GM19238 (cell line): ENCODE measurements around the gene ABLIM2.
A peak's percentile ranks its signal among the peaks of the same experiment; 100 is the strongest.

Experiments
- DNase-seq: peaks from one replicate; pipeline ENCODE4 v3.0.0; 2011; ENCODE audit warnings: low spot score; ENCODE audit not compliant: insufficient read length

The ABLIM2 gene

GRCh38 chr4:7967063-7967440 lies 191.6 kb downstream of the ABLIM2 start:
- no peak for DNase-seq

GRCh38 chr4:7966281-7967062 lies 192.1 kb downstream of the ABLIM2 start:
- DNase-seq, result no peak

GRCh38 chr4:7964890-7965662 lies 193.5 kb downstream of the ABLIM2 start:
- DNase-seq, result no peak

- no peak for DNase-seq
These were observed 194.2 kb downstream of the ABLIM2 start for GRCh38 chr4:7964459-7964858.

GRCh38 chr4:7963691-7964090 lies 194.9 kb downstream of the ABLIM2 start:
- no peak for DNase-seq

- no peak for DNase-seq
These were observed 195.8 kb downstream of the ABLIM2 start for GRCh38 chr4:7962609-7963508.

- DNase-seq, result peak; percentile 41
These were observed 197.6 kb downstream of the ABLIM2 start for GRCh38 chr4:7960790-7961655.

- DNase-seq, result no peak
These were observed 198.4 kb downstream of the ABLIM2 start for GRCh38 chr4:7960017-7960789.

GRCh38 chr4:7959078-7959477 lies 199.5 kb downstream of the ABLIM2 start:
- DNase-seq, result no peak

- no peak for DNase-seq
These were observed 201.5 kb downstream of the ABLIM2 start for GRCh38 chr4:7956934-7957656.

GRCh38 chr4:7956270-7956808 lies 202.3 kb downstream of the ABLIM2 start:
- DNase-seq, result no peak

- no peak for DNase-seq
These were observed 203.2 kb downstream of the ABLIM2 start for GRCh38 chr4:7955393-7955792.

- DNase-seq, result no peak
These were observed 206.0 kb downstream of the ABLIM2 start for GRCh38 chr4:7952615-7953014.

GRCh38 chr4:7950301-7951092 lies 208.1 kb downstream of the ABLIM2 start:
- DNase-seq, result no peak

GRCh38 chr4:7949759-7950158 lies 208.9 kb downstream of the ABLIM2 start:
- DNase-seq, result no peak

- no peak for DNase-seq
These were observed 210.7 kb downstream of the ABLIM2 start for GRCh38 chr4:7947927-7948326.

GRCh38 chr4:7945709-7946380 lies 212.8 kb downstream of the ABLIM2 start:
- DNase-seq, result no peak
